ENCODE results near the gene GNA12.
"Not testable (repeated sequence)": the region's sequence is repeated elsewhere in the genome, so short reads cannot be mapped to it uniquely, and the experiment has no call there.

The GNA12 gene

GRCh38 chr7:2730846-2731770 lies 113.0 kb downstream of the GNA12 start:
- Mint-ChIP-seq H3K9me3 (no peaks in the 10 kb centered on the region), H3K27me3 (no peaks in the 10 kb centered on the region), H3K4me1 (peaks cover 23% of the 10 kb centered on the region), H3K36me3 (peaks cover 31% of the 10 kb centered on the region), H3K4me3 (no peak overlapping the region), H3K27ac (peak overlapping the region; percentile 41)
- ATAC-seq (ENCODE audit: low read depth) (no peak), DNase-seq (ENCODE audit: low spot score in 2 of 2) (no peak)

GRCh38 chr7:2729893-2730716 lies 114.0 kb downstream of the GNA12 start:
- Mint-ChIP-seq H3K27ac (peak overlapping the region; percentile 24), H3K27me3 (no peaks in the 10 kb centered on the region), H3K36me3 (peaks cover 31% of the 10 kb centered on the region), H3K9me3 (no peaks in the 10 kb centered on the region), H3K4me1 (peaks cover 16% of the 10 kb centered on the region), H3K4me3 (no peak overlapping the region)
- ATAC-seq (ENCODE audit: low read depth) (no peak), DNase-seq (ENCODE audit: low spot score in 2 of 2) (no peak)

GRCh38 chr7:2729031-2729892 lies 114.8 kb downstream of the GNA12 start:
- no peak for ATAC-seq (ENCODE audit: low read depth)
- Mint-ChIP-seq H3K9me3 (no peaks in the 10 kb centered on the region), H3K4me3 (no peak overlapping the region), H3K4me1 (peaks cover 11% of the 10 kb centered on the region), H3K36me3 (peaks cover 31% of the 10 kb centered on the region), H3K27ac (peak overlapping the region; percentile 24), H3K27me3 (no peaks in the 10 kb centered on the region)
- no peak for DNase-seq (ENCODE audit: low spot score in 2 of 2)

GRCh38 chr7:2728316-2729030 lies 115.6 kb downstream of the GNA12 start:
- no peaks in the 10 kb centered on the region for H3K27me3 Mint-ChIP-seq
- DNase-seq (ENCODE audit: low spot score in 2 of 2) (no peak), ATAC-seq (ENCODE audit: low read depth) (no peak)
- H3K4me3 Mint-ChIP-seq = no peak overlapping the region
- no peaks in the 10 kb centered on the region for H3K9me3 Mint-ChIP-seq
- H3K27ac Mint-ChIP-seq = no peak overlapping the region
- peaks cover 27% of the 10 kb centered on the region for H3K36me3 Mint-ChIP-seq
- H3K4me1 Mint-ChIP-seq = peaks cover 10% of the 10 kb centered on the region

- H3K27me3 Mint-ChIP-seq; H3K4me1 Mint-ChIP-seq; DNase-seq (ENCODE audit: low spot score in 2 of 2); H3K27ac Mint-ChIP-seq; H3K9me3 Mint-ChIP-seq; H3K4me3 Mint-ChIP-seq; ATAC-seq (ENCODE audit: low read depth): not testable (repeated sequence)
- H3K36me3 Mint-ChIP-seq = peaks cover 17% of the 10 kb centered on the region
Observed at GRCh38 chr7:2727206-2727605, 116.9 kb downstream of the GNA12 start.

- Mint-ChIP-seq H3K4me1 (peaks cover 2% of the 10 kb centered on the region), H3K27ac (no peak overlapping the region), H3K27me3 (no peaks in the 10 kb centered on the region), H3K36me3 (peaks cover 13% of the 10 kb centered on the region), H3K4me3 (no peak overlapping the region), H3K9me3 (no peaks in the 10 kb centered on the region)
- no peak for DNase-seq (ENCODE audit: low spot score in 2 of 2)
- no peak for ATAC-seq (ENCODE audit: low read depth)
Observed at GRCh38 chr7:2726316-2727018, 117.6 kb downstream of the GNA12 start.

- no peak overlapping the region for H3K27ac Mint-ChIP-seq
- ATAC-seq (ENCODE audit: low read depth) = no peak
Observed at GRCh38 chr7:2725178-2726105, 118.7 kb downstream of the GNA12 start.

GRCh38 chr7:2724453-2725177 lies 119.5 kb downstream of the GNA12 start:
- Mint-ChIP-seq H3K27ac (no peak overlapping the region), H3K4me3 (no peak overlapping the region), H3K9me3 (no peaks in the 10 kb centered on the region), H3K36me3 (peaks cover 6% of the 10 kb centered on the region), H3K4me1 (peaks cover 4% of the 10 kb centered on the region), H3K27me3 (no peaks in the 10 kb centered on the region)
- no peak for DNase-seq (ENCODE audit: low spot score in 2 of 2)
- ATAC-seq (ENCODE audit: low read depth) = no peak

More at GRCh38 chr7:2725178-2726105, 118.7 kb downstream of the GNA12 start:
- Mint-ChIP-seq H3K4me1 (peaks cover 6% of the 10 kb centered on the region), H3K4me3 (no peak overlapping the region), H3K9me3 (no peaks in the 10 kb centered on the region), H3K27me3 (no peaks in the 10 kb centered on the region), H3K36me3 (peaks cover 10% of the 10 kb centered on the region)
- no peak for DNase-seq (ENCODE audit: low spot score in 2 of 2)

- H3K36me3 Mint-ChIP-seq; H3K9me3 Mint-ChIP-seq; H3K4me1 Mint-ChIP-seq; ATAC-seq (ENCODE audit: low read depth); H3K27me3 Mint-ChIP-seq; H3K27ac Mint-ChIP-seq; DNase-seq (ENCODE audit: low spot score in 2 of 2); H3K4me3 Mint-ChIP-seq: not testable (repeated sequence)
Observed at GRCh38 chr7:2724036-2724435, 120.1 kb downstream of the GNA12 start.

- H3K9me3 Mint-ChIP-seq = no peaks in the 10 kb centered on the region
- ATAC-seq (ENCODE audit: low read depth) = no peak
- H3K4me1 Mint-ChIP-seq = peaks cover 9% of the 10 kb centered on the region
- peaks cover 2% of the 10 kb centered on the region for H3K36me3 Mint-ChIP-seq
- no peak for DNase-seq (ENCODE audit: low spot score in 2 of 2)
- H3K27ac Mint-ChIP-seq = no peak overlapping the region
- H3K4me3 Mint-ChIP-seq = no peak overlapping the region
- no peaks in the 10 kb centered on the region for H3K27me3 Mint-ChIP-seq
Observed at GRCh38 chr7:2723138-2723850, 120.8 kb downstream of the GNA12 start.

- DNase-seq (ENCODE audit: low spot score in 2 of 2) (no peak), ATAC-seq (ENCODE audit: low read depth) (no peak)
- Mint-ChIP-seq H3K4me1 (peaks cover 12% of the 10 kb centered on the region), H3K9me3 (no peaks in the 10 kb centered on the region), H3K36me3 (peaks cover 2% of the 10 kb centered on the region), H3K27ac (no peak overlapping the region), H3K4me3 (no peak overlapping the region), H3K27me3 (no peaks in the 10 kb centered on the region)
Observed at GRCh38 chr7:2722591-2722990, 121.5 kb downstream of the GNA12 start.
